GM10266 (cell line): ENCODE results near the gene MDGA2.

ENCODE experiments used
- DNase-seq: peaks from one replicate; pipeline ENCODE4 v3.0.0; 2012; ENCODE audit errors: extremely low spot score
- TF ChIP-seq, protein P1 (sequence below): IDR thresholded peaks from 2 replicates; pipeline ENCODE4 v1.5.1; 2012; ENCODE audit warnings: mild to moderate bottlenecking, low read depth; ENCODE audit not compliant: control insufficient read depth, insufficient read depth; ENCODE audit errors: missing control alignments

MDGA2 gene

DNA sequence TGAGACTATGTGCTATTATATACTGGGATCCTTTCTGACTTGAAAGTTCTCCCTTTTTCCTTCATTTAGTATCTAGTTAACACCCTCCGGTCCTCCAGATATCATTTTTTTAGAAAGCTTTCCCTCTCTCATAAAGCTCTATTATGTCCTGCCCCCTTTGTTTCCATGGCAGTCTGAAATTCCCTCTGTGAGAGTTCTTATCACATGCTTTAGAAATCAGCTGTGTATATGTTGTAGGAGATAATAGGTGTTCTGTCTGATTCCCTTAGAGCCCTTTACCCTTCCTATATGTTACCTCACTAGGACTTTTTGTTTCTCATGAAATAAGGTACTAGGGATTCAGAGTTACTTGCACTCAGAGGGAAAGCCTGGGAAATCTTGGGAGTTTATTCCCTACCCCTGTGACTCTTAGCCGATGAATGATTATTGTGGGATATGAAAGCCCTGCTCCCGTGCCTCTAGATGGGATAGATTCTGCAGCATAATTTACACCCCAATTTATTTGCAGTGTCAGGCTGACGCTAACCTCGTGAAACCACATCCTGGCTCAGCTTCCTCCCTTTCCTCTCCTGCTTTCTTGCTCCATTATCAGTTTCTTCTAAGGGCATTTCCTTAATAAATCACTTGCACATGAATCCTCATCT lies 448.4 kb downstream of the MDGA2 start:
- TF ChIP-seq, protein P1, sequence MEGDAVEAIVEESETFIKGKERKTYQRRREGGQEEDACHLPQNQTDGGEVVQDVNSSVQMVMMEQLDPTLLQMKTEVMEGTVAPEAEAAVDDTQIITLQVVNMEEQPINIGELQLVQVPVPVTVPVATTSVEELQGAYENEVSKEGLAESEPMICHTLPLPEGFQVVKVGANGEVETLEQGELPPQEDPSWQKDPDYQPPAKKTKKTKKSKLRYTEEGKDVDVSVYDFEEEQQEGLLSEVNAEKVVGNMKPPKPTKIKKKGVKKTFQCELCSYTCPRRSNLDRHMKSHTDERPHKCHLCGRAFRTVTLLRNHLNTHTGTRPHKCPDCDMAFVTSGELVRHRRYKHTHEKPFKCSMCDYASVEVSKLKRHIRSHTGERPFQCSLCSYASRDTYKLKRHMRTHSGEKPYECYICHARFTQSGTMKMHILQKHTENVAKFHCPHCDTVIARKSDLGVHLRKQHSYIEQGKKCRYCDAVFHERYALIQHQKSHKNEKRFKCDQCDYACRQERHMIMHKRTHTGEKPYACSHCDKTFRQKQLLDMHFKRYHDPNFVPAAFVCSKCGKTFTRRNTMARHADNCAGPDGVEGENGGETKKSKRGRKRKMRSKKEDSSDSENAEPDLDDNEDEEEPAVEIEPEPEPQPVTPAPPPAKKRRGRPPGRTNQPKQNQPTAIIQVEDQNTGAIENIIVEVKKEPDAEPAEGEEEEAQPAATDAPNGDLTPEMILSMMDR = no peak
- no peak for DNase-seq

DNA sequence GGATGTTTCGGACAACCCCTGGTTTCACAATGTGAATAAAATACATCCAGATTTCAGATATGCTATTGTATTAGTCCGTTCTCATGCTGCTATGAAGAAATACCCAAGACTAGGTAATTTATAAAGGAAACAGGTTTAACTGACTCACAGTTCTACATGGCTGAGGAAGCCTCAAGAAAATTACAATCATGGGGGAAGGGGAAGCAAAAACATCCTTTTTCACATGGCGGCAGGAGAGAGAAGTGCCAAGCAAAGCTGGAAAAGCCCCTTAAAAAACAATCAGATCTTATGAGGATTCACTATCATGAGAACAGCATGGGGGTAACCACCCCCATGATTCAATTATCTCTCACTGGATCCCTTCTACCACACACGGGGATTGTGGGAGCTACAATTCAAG lies 451.7 kb downstream of the MDGA2 start:
- TF ChIP-seq, protein P1 = no peak
- no peak for DNase-seq

DNA sequence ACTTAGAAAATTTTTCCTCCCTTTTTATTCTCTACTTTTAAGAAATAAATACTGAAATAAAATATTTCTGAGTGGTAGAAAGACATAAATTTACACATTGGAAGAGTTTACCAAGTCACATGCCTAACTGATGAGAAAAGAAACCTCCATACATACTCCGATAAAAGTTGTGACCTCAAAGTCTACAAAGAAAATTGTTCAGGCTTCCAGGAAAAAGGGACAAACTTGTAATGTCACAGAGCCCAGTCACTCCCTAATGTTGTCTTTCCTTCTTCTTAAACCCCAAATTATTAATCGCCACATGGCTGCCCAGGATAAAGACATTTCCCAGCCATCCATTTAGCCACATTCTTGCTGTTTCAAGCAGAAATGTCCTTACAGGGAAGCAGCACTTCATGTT lies 455.3 kb downstream of the MDGA2 start:
- TF ChIP-seq, protein P1 = no peak
- DNase-seq = no peak

DNA sequence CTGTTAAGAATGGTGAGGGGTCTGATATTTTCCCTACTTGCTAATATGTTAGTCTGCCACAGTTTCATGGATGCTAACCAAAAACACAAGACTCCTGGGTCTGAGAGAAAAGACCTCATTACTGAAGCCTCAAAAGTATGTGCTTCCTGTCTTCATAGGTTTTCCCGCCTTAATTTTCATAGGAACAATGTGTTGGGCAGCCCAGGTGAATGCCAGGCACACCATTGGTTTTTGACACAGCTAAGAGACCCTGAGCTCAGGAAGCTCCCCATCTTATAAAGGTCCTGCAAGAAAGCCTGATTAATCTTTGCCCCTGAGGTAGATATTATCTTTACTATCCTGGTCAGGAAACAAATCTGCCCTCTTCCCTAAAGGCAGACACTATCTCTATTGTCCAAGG lies 464.1 kb downstream of the MDGA2 start:
- DNase-seq = no peak
- TF ChIP-seq, protein P1 = no peak

DNA sequence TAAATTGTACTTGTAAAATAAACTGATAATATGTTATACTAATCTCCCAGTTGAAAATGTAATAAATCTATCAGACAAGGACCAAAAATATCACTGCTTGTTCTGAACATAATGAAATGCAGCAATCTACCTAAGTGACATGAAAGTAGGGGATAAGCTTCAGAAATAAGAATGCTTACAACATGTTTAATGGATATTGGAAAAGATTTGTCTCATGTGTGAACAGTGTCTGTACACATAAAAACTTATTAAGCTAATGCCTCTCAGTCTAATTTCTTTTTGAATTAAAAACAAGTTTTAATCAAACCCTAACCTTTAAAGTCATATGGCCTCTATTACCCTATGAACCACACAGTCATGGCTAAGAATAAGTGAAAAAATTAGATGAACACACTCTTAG lies 465.3 kb downstream of the MDGA2 start:
- DNase-seq = no peak
- TF ChIP-seq, protein P1 = no peak

DNA sequence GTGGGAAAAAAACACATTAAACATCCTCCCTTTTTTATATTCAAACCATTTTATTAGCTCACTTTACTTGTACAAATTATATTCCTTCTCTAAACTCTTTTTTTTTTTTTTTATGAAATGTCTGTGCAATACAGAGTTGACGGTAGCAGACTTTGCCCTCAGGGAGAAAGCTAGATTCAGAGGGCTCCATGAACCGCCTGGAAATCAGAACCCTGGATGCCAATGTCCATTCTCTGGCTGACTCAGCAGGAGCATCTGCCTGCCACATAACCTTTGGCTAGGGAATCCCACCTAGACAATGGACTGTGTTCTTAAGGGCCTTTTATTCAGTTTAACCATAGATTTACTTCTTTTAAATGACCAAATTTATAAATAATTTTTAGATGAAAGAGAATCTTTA lies 467.0 kb downstream of the MDGA2 start:
- DNase-seq = no peak
- TF ChIP-seq, protein P1 = no peak

DNA sequence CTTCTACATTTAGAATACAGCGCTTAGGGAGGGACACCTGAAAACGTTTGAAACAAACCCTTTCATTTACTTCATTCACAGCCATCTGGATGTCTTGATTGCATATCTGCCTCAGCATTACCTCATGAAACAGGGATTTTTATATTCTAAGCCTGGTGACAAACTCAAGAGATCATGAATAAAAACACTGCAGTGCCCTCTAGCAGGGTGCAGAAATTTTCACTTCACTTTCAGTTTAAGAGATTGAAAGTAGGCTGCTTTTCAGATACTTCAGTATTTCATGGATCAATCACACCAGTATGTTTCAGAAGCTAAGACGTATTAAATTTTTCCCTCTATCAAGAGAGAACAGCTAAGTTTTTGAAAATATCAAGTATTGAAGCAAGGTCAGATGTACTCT lies 467.8 kb downstream of the MDGA2 start:
- TF ChIP-seq, protein P1 = no peak
- DNase-seq = no peak
